K562 (cell line): ENCODE measurements around the gene USP16. TPM values are rescaled to one million over a fixed set of nuclear protein-coding genes. Genes with fewer than 3 reads are reported as not detected.

Source experiments
- ATAC-seq: fragments of 200-7000 bp; cut with Tn5 transposase; 3 replicates; pipeline ENCODE4 v1.9.1; 2020; ENCODE audit warnings: moderate library complexity
- BruUV-seq: library from RNA; stranded (reverse); fragments of 400-500 nt; replicated peaks from 2 replicates; lab custom pipeline; 2021; lab: Mats Ljungman, UMichigan
- CTCF ChIA-PET: fragments of 300-600 bp; formaldehyde crosslinking; extraction: SDS; loops from one replicate; lab custom pipeline; 2021; ENCODE audit warnings: low intra/inter-chr PET ratio; lab: Yijun Ruan, JAX
- POLR2A ChIA-PET: fragments of 300-600, 350-650 bp; sonication (Branson Sonifier 250); formaldehyde crosslinking; extraction: SDS; loops from one replicate; lab custom pipeline; 2021; ENCODE audit warnings: antibody characterized with exemption, inconsistent platforms; lab: Yijun Ruan, JAX
- DNase-seq, 4 experiments: peaks; one replicate each; pipeline versions ENCODE4 v3.0.0 to v3.0.0-alpha.2; 2011 to 2018; ENCODE audit warnings: low spot score in 3 of 4, mixed read lengths in 3 of 4; ENCODE audit errors: extremely low read depth in 1 of 4
- FAIRE-seq: peaks from 2 replicates; lab custom pipeline; 2011; peaks lifted over from hg19 to GRCh38; lab: Jason Lieb, UNC
- H2AFZ ChIP-seq: 2 replicates; pipeline ENCODE4 v1.6.0; 2011; ENCODE audit warnings: low read depth, low read length, control low read depth, inconsistent platforms
- H3K27ac ChIP-seq: fragments of 200-600 bp; 3 replicates; pipeline ENCODE4 v1.8.0; 2011; ENCODE audit warnings: low read depth, mild to moderate bottlenecking, control low read depth, inconsistent platforms, low read length, moderate library complexity, mixed read lengths; ENCODE audit errors: extremely low read depth
- H3K27me3 ChIP-seq, 2 experiments: fragments of 300-600 bp in 1 of 2; 2 replicates in 1 of 2; 3 replicates in 1 of 2; pipeline versions ENCODE4 v1.6.0 to v1.8.0; 2011; ENCODE audit warnings: inconsistent platforms in 2 of 2, low read length in 2 of 2, mild to moderate bottlenecking in 1 of 2, mixed read lengths in 1 of 2, moderate library complexity in 1 of 2; ENCODE audit not compliant: control insufficient read depth in 2 of 2, insufficient read depth in 2 of 2
- H3K36me3 ChIP-seq: fragments of 300-600 bp; 3 replicates; pipeline ENCODE4 v1.8.0; 2011; ENCODE audit warnings: mild to moderate bottlenecking, low read length, inconsistent platforms; ENCODE audit not compliant: control insufficient read depth, insufficient read depth
- H3K4me1 ChIP-seq, 2 experiments: fragments of 200-600 bp in 1 of 2; replicated peaks in 1 of 2; 2 replicates in 1 of 2; 3 replicates in 1 of 2; pipeline versions ENCODE4 v1.5.1 to v1.8.0; 2011; ENCODE audit warnings: inconsistent platforms in 2 of 2, low read length in 2 of 2, mild to moderate bottlenecking in 1 of 2, mixed read lengths in 1 of 2, moderate library complexity in 1 of 2; ENCODE audit not compliant: control insufficient read depth in 2 of 2, insufficient read depth in 2 of 2
- H3K4me2 ChIP-seq: 2 replicates; pipeline ENCODE4 v1.6.1; 2011; ENCODE audit warnings: low read length, control low read depth, inconsistent platforms, mixed read lengths; ENCODE audit not compliant: insufficient read depth
- H3K4me3 ChIP-seq: fragments of 200-600 bp; sonication (generic), shearing (Covaris generic); 2 replicates; pipeline ENCODE4 v1.5.1; 2016; ENCODE audit warnings: control low read depth, inconsistent platforms
- H3K79me2 ChIP-seq: fragments of 200-600 bp; 3 replicates; pipeline ENCODE4 v1.8.0; 2011; ENCODE audit warnings: low read length, inconsistent platforms; ENCODE audit not compliant: control insufficient read depth, insufficient read depth
- H3K9ac ChIP-seq, 2 experiments: 2 replicates each; pipeline versions ENCODE4 v1.6.0 to v1.6.1; 2011; ENCODE audit warnings: low read depth in 2 of 2, low read length in 2 of 2, control low read depth in 1 of 2, inconsistent platforms in 1 of 2, mild to moderate bottlenecking in 1 of 2, mixed read lengths in 1 of 2; ENCODE audit not compliant: insufficient read depth in 1 of 2
- H3K9me1 ChIP-seq: one replicate; pipeline ENCODE4 v1.6.0; 2011; ENCODE audit warnings: inconsistent platforms, mild to moderate bottlenecking, low read length, moderate library complexity; ENCODE audit not compliant: control insufficient read depth, insufficient read depth
- H3K9me3 ChIP-seq: replicated peaks from 2 replicates; pipeline ENCODE4 v1.5.1; 2011; ENCODE audit warnings: low read depth, low read length, inconsistent platforms; ENCODE audit not compliant: control insufficient read depth, insufficient read depth
- H4K20me1 ChIP-seq: replicated peaks from 2 replicates; pipeline ENCODE4 v1.6.1; 2011; ENCODE audit warnings: low read length, inconsistent platforms, mixed read lengths; ENCODE audit not compliant: control insufficient read depth, insufficient read depth
- CEBPB ChIP-seq: fragments of 450-650 bp; IDR thresholded peaks from 2 replicates; pipeline ENCODE4 v1.6.1; 2016; ENCODE audit warnings: missing genetic modification characterization, missing compliant biosample characterization
- CHD2 ChIP-seq: IDR thresholded peaks from 2 replicates; pipeline ENCODE4 v1.6.1; 2011; ENCODE audit warnings: low read depth, low read length
- ETV1 ChIP-seq: fragments of 450-650 bp; conservative IDR thresholded peaks from 2 replicates; pipeline ENCODE4 v1.6.1; 2016; ENCODE audit warnings: missing genetic modification characterization, control low read depth, low read depth, missing compliant biosample characterization
- KDM1A ChIP-seq, 2 experiments: fragments of 450-650 bp; IDR thresholded peaks; 2 replicates each; pipeline ENCODE4 v1.6.1; 2016; ENCODE audit warnings: mild to moderate bottlenecking in 2 of 2
- POLR2A ChIP-seq: fragments of 450-650 bp; conservative IDR thresholded peaks from 2 replicates; pipeline ENCODE4 v1.6.1; 2016
- POLR2AphosphoS5 ChIP-seq: IDR thresholded peaks from 2 replicates; pipeline ENCODE4 v1.6.1; 2011; ENCODE audit warnings: mild to moderate bottlenecking, low read depth, low read length, moderate library complexity; ENCODE audit not compliant: control insufficient read depth, insufficient read depth
- POLR2B ChIP-seq: fragments of 450-650 bp; IDR thresholded peaks from 2 replicates; pipeline ENCODE4 v1.6.1; 2018; ENCODE audit warnings: low read depth; ENCODE audit not compliant: partially characterized antibody
- SUPT5H ChIP-seq: fragments of 450-650 bp; IDR thresholded peaks from 2 replicates; pipeline ENCODE4 v1.6.1; 2016
- ZC3H11A ChIP-seq: IDR thresholded peaks from 2 replicates; pipeline ENCODE4 v1.6.1; 2012; ENCODE audit warnings: low read depth, low read length, improper control_type of control experiment
- ZNF12 ChIP-seq: sonication (generic); formaldehyde crosslinking; IDR thresholded peaks from 2 replicates; pipeline ENCODE4 v1.4.0; 2020; ENCODE audit warnings: mild to moderate bottlenecking, missing genetic modification reagents
- ZNF695 ChIP-seq: fragments of 450-650 bp; formaldehyde crosslinking; IDR thresholded peaks from 2 replicates; pipeline ENCODE4 v1.4.0; 2020; ENCODE audit warnings: mild to moderate bottlenecking, moderate library complexity
- ZNF785 ChIP-seq: fragments of 250-450 bp; sonication (Bioruptor Pico); IDR thresholded peaks from 2 replicates; pipeline ENCODE4 v1.4.0; 2020; ENCODE audit warnings: mild to moderate bottlenecking
- WGBS: fragments of 100-300 bp; shearing (Covaris generic); methylation state at CpG from one replicate; pipeline ENCODE4 v1.1.6; 2016; ENCODE audit warnings: low coverage, mixed read lengths; ENCODE audit not compliant: insufficient coverage; ENCODE audit errors: missing lambda C conversion rate; 5-methylcytosine and 5-hydroxymethylcytosine counted together
- in situ Hi-C: fragments of 300-500 bp; cut with MboI; formaldehyde crosslinking; loops from 4 replicates; pipeline ENCODE4 v1.15.0; 2018; ENCODE audit warnings: inconsistent platforms, mixed read lengths
- intact Hi-C: fragments of 100-400 bp; cut with micrococcal nuclease; formaldehyde crosslinking; loops from 2 replicates; pipeline ENCODE4 v1.14.2; 2022
- polyA plus RNA-seq, 8 experiments: library from polyadenylated mRNA; depleted of rRNA in 4 of 8; stranded (reverse) in 5 of 8; unstranded in 3 of 8; fragments of >200 nt; fragmentation: Nextera tagmentation in 2 of 8; fragmentation: Illumina TruSeq in 1 of 8; extraction: Ambion mirVana in 2 of 8; extraction: Trizol in 1 of 8; gene quantifications; 2 replicates each; pipeline versions ENCODE4 v1.2.1 to v1.2.3, GENCODE V29; 2011 to 2014; ENCODE audit warnings: inconsistent platforms in 1 of 8, missing spikeins in 1 of 8
- total RNA-seq, 7 experiments: library from RNA; depleted of rRNA in 6 of 7; stranded (reverse); fragments of >200 nt in 6 of 7; fragmentation: Illumina TruSeq in 2 of 7; extraction: Trizol in 2 of 7; gene quantifications; 2 replicates each; pipeline versions ENCODE4 v1.2.1 to v1.2.3, GENCODE V29; 2011 to 2021; ENCODE audit warnings: low replicate concordance in 1 of 7

The USP16 gene
- total and polyA plus RNA-seq, 9 of the 15 experiments (the other 6 are each of a cell fraction or from before 2014, with no cell fraction given), result 38.4 to 90.9 (median 62.8) TPM

GRCh38 chr21:29055080-29055479 lies 30.6 kb downstream of the USP16 start:
- H3K36me3 ChIP-seq, result peaks cover 92% of the 10 kb centered on the region
- no peak overlapping the region for H3K27ac ChIP-seq
- H3K4me2 ChIP-seq, result no peak overlapping the region
- no peaks in the 10 kb centered on the region for H3K9me3 ChIP-seq
- H3K9ac ChIP-seq, result no peak overlapping the region
- TF ChIP-seq CEBPB (tag) (no peak), ZNF785 (CRISPR knock-in tag) (no peak), CHD2 (no peak), SUPT5H (0 out of 2 replicates have a peak, but pooled peaks have one; percentile 57), ETV1 (tag) (no peak), ZC3H11A (no peak), KDM1A (IDR thresholded peaks at IDR 0.05) (no peak), POLR2AphosphoS5 (0 out of 2 replicates have a peak, but pooled peaks have one; percentile 47), ZNF12 (no peak), POLR2A (peak; percentile 61), ZNF695 (no peak), POLR2B (peak; percentile 52)
- intact Hi-C loops, result no loop called here
- FAIRE-seq (no peak), ATAC-seq (peak; percentile 28), DNase-seq (no peak)
- WGBS, result 91% methylated on average over 5 of the region's 5 CpGs
- no TSS peak for BruUV-seq
- H3K4me3 ChIP-seq, result no peak overlapping the region
- no peak overlapping the region for H2AFZ ChIP-seq
- no peaks in the 10 kb centered on the region for H3K9me1 ChIP-seq
- CTCF ChIA-PET, result no interaction called here
- H3K4me1 ChIP-seq, result no peaks in the 10 kb centered on the region
- in situ Hi-C loops, result no loop called here
- POLR2A ChIA-PET, result interaction anchor here (1.2 to 2.0 kb wide), 3 partner anchors 12 to 24 kb away, joined by 4 to 6 read pairs (median 5); no protein-coding TSS in a partner anchor
- H3K27me3 ChIP-seq, result no peaks in the 10 kb centered on the region
- H3K79me2 ChIP-seq, result no peaks in the 10 kb centered on the region
- H4K20me1 ChIP-seq, result no peaks in the 10 kb centered on the region
